SK-N-SH (cell line): ENCODE results near the gene MREG. TPM values are rescaled to one million over a fixed set of nuclear protein-coding genes. Genes with fewer than 3 reads are reported as not detected.

Experiments used
- CTCF ChIA-PET: fragments of 300-600, 350-600 bp; formaldehyde crosslinking; extraction: SDS; loops from one replicate; lab custom pipeline; 2021; lab: Yijun Ruan, JAX
- POLR2A ChIA-PET: fragments of 350-600 bp; sonication (Branson Sonifier 250); formaldehyde crosslinking; extraction: SDS; loops from one replicate; lab custom pipeline; 2020; ENCODE audit warnings: antibody characterized with exemption, inconsistent platforms; lab: Yijun Ruan, JAX
- DNase-seq: peaks from one replicate; pipeline ENCODE4 v3.0.0; 2012
- H2AFZ ChIP-seq: fragments of 200-600 bp; sonication (generic); 2 replicates; pipeline ENCODE4 v1.8.1; 2016; ENCODE audit warnings: antibody characterized with exemption, mild to moderate bottlenecking, low read depth
- H3F3A ChIP-seq: fragments of 200-600 bp; sonication (generic); replicated peaks from 2 replicates; pipeline ENCODE3; 2016; ENCODE audit warnings: antibody characterized with exemption, mild to moderate bottlenecking; ENCODE audit not compliant: insufficient read depth
- H3K27ac ChIP-seq, 2 experiments: fragments of 200-500 bp in 1 of 2; fragments of 200-600 bp in 1 of 2; sonication (Bioruptor generic) in 1 of 2; sonication (generic), shearing (Covaris generic) in 1 of 2; 2 replicates each; pipeline versions ENCODE4 v1.5.1 to v1.6.1; 2014 to 2016; ENCODE audit warnings: low read depth in 2 of 2, inconsistent platforms in 1 of 2, low read length in 1 of 2, mild to moderate bottlenecking in 1 of 2, mixed read lengths in 1 of 2
- H3K27me3 ChIP-seq: fragments of 200-600 bp; sonication (generic), shearing (Covaris generic); 2 replicates; pipeline ENCODE4 v1.6.1; 2016; ENCODE audit warnings: mixed run types; ENCODE audit not compliant: insufficient read depth
- H3K36me3 ChIP-seq, 2 experiments: fragments of 200-500 bp in 1 of 2; fragments of 200-600 bp in 1 of 2; sonication (Bioruptor generic) in 1 of 2; sonication (generic) in 1 of 2; replicated peaks in 1 of 2; 2 replicates each; pipeline versions ENCODE3 to v1.5.1; 2014 to 2016; ENCODE audit warnings: low read length in 1 of 2, mild to moderate bottlenecking in 1 of 2; ENCODE audit not compliant: insufficient read depth in 2 of 2, control insufficient read depth in 1 of 2
- H3K4me1 ChIP-seq, 2 experiments: fragments of 200-500 bp in 1 of 2; fragments of 200-600 bp in 1 of 2; sonication (Bioruptor generic) in 1 of 2; sonication (generic), shearing (Covaris generic) in 1 of 2; 2 replicates each; pipeline versions ENCODE4 v1.5.1 to v1.6.1; 2014 to 2016; ENCODE audit warnings: low read depth in 1 of 2, low read length in 1 of 2, mixed run types in 1 of 2; ENCODE audit not compliant: insufficient read depth in 2 of 2, control insufficient read depth in 1 of 2
- H3K4me2 ChIP-seq: fragments of 200-600 bp; sonication (generic), shearing (Covaris generic); 2 replicates; pipeline ENCODE4 v1.6.1; 2017; ENCODE audit warnings: mixed run types
- H3K4me3 ChIP-seq, 2 experiments: fragments of 200-500 bp in 1 of 2; fragments of 200-600 bp in 1 of 2; sonication (Bioruptor generic) in 1 of 2; sonication (generic), shearing (Covaris generic) in 1 of 2; 2 replicates each; pipeline versions ENCODE4 v1.5.1 to v1.8.1; 2014 to 2016; ENCODE audit warnings: low read depth in 2 of 2, inconsistent platforms in 1 of 2, low read length in 1 of 2, mild to moderate bottlenecking in 1 of 2, mixed read lengths in 1 of 2, moderate library complexity in 1 of 2
- H3K79me2 ChIP-seq: fragments of 200-600 bp; sonication (generic); 2 replicates; pipeline ENCODE4 v1.8.1; 2017; ENCODE audit warnings: mild to moderate bottlenecking; ENCODE audit not compliant: insufficient read depth
- H3K9ac ChIP-seq: fragments of 200-600 bp; sonication (generic); 2 replicates; pipeline ENCODE4 v1.6.1; 2017; ENCODE audit warnings: mixed run types
- H3K9me2 ChIP-seq: fragments of 200-600 bp; sonication (generic); 2 replicates; pipeline ENCODE4 v1.6.1; 2017; ENCODE audit warnings: mixed run types
- H3K9me3 ChIP-seq: fragments of 200-600 bp; sonication (generic); 2 replicates; pipeline ENCODE4 v1.6.1; 2017; ENCODE audit warnings: mixed run types, mild to moderate bottlenecking, moderate library complexity
- H4K20me1 ChIP-seq: fragments of 200-600 bp; sonication (generic); 2 replicates; pipeline ENCODE4 v1.6.1; 2017; ENCODE audit warnings: mild to moderate bottlenecking, mixed run types; ENCODE audit not compliant: insufficient read depth
- ELF1 ChIP-seq: IDR thresholded peaks from 2 replicates; pipeline ENCODE4 v1.4.0; 2012
- EP300 ChIP-seq, 2 experiments: IDR thresholded peaks; 2 replicates each; pipeline versions ENCODE4 v1.4.0 to v1.6.1; 2012; ENCODE audit warnings: borderline replicate concordance in 1 of 2, low read depth in 1 of 2, low read length in 1 of 2
- FOXJ3 ChIP-seq: sonication (generic); formaldehyde crosslinking; IDR thresholded peaks from 2 replicates; pipeline ENCODE4 v1.5.1; 2020; ENCODE audit warnings: mild to moderate bottlenecking, missing genetic modification reagents
- NRF1 ChIP-seq: IDR thresholded peaks from 2 replicates; pipeline ENCODE4 v1.6.1; 2012; ENCODE audit warnings: low read depth, mild to moderate bottlenecking, low read length
- REST ChIP-seq: IDR thresholded peaks from 2 replicates; pipeline ENCODE4 v1.6.1; 2012; ENCODE audit warnings: mild to moderate bottlenecking, low read depth, low read length, moderate library complexity
- SIN3A ChIP-seq: IDR thresholded peaks from 2 replicates; pipeline ENCODE4 v1.6.1; 2012; ENCODE audit warnings: low read depth, mild to moderate bottlenecking, low read length, moderate library complexity, borderline replicate concordance
- TCF12 ChIP-seq: IDR thresholded peaks from 2 replicates; pipeline ENCODE4 v1.4.0; 2012
- WGBS: methylation state at CpG from one replicate; pipeline ENCODE4 v1.1.6; 2017; ENCODE audit warnings: low lambda C conversion rate; 5-methylcytosine and 5-hydroxymethylcytosine counted together
- polyA plus RNA-seq, 3 experiments: library from polyadenylated mRNA; depleted of rRNA; stranded (reverse); fragments of >200 nt; gene quantifications; 2 replicates each; pipeline ENCODE4 v1.2.3, GENCODE V29; 2012
- TF ChIP-seq, protein P1 (sequence below): IDR thresholded peaks from 2 replicates; pipeline ENCODE4; 2012
- TF ChIP-seq, protein P2 (sequence below): IDR thresholded peaks from 2 replicates; pipeline ENCODE4 v1.4.0; 2012; ENCODE audit warnings: low read depth

The MREG gene
- polyA plus RNA-seq, 1 of the 3 experiments (the other 2 are of a cell fraction), result 2.5 TPM

DNA sequence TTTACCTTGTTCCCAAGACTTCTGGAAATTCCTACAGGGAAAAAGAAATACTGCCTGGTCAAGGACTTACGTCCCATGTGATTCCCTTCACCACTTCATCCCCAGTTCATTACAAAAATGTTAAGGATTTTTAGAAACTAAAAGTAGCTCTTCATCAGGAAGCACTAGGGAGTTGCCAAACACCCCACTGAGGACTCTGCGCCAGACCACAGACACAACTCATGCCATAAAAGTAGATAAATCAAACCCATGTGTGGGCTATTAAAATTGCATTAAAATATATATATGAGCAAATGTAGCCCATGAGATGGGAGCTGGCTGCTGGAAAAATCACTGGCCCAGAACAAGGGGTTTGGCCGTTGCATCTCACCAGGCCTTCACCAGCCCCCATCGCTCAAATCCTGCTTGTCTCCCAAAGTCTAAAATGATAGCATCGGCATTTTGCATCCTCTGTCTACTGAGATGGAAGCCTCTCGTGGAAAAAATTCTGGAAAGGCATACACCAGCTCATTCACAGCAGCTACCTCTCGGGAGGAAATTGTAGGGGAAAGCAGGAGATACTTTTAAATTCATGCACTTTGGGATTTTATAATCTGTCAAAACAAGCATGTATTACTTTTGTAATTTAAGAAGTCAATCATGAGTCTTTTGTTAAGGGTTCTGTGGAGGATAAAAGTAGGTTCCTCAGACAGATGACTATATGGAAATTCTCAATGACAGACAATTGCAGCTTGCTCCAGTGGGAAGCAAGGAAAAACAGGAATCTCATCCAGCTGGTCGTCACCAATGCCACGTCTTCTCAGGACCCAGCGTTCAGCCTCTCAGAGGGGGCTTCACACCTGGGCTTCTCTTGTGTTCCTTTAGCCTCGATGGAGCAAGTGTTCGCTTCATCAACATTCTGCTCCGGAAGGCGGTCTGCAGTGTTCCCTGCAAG, 113.9 kb downstream of the MREG start:
- Histone ChIP-seq H3K27me3 (no peaks in the 10 kb centered on the region), H3K36me3 (no peaks in the 10 kb centered on the region), H3K79me2 (no peaks in the 10 kb centered on the region), H3K9me2 (no peaks in the 10 kb centered on the region), H3K4me1 (no peaks in the 10 kb centered on the region; a peak in 1 of 4 replicates), H3F3A (no peaks in the 10 kb centered on the region), H3K4me2 (no peak overlapping the region), H3K4me3 (no peak overlapping the region), H3K9me3 (no peaks in the 10 kb centered on the region), H3K9ac (no peak overlapping the region), H4K20me1 (no peaks in the 10 kb centered on the region), H2AFZ (peak overlapping the region; percentile 14; the same call in 1 of the 2 replicates), H3K27ac (no peak overlapping the region)
- 76% methylated on average over 14 of the region's 14 CpGs for WGBS
- POLR2A ChIA-PET, result no interaction called here
- TF ChIP-seq SIN3A, result no peak
- TF ChIP-seq, protein P1, sequence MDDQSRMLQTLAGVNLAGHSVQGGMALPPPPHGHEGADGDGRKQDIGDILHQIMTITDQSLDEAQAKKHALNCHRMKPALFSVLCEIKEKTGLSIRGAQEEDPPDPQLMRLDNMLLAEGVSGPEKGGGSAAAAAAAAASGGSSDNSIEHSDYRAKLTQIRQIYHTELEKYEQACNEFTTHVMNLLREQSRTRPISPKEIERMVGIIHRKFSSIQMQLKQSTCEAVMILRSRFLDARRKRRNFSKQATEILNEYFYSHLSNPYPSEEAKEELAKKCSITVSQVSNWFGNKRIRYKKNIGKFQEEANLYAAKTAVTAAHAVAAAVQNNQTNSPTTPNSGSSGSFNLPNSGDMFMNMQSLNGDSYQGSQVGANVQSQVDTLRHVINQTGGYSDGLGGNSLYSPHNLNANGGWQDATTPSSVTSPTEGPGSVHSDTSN, result no peak
- no peak for TF ChIP-seq REST
- TF ChIP-seq TCF12, result peak; percentile 61; the same call in 1 of the 2 replicates
- no peak for DNase-seq
- CTCF ChIA-PET, result no interaction called here

DNA sequence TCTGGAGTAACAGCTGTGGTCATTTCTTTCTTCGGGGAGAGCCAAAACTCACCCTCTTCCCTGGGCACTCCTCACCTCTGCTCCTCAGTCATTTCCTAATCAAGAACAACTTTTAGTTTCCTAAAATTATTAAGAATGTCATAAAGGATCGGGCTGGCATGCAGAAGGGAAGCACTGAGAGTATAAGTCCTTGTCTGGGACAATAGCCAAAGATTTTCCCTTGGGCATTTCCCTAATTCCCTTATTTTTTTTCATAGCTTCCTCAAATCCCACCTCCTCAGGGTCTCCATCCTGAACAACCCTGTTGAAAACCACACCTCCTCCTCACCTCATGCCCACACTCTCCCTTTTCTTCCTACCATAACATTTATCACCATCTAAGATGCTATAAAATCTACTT, 115.0 kb downstream of the MREG start:
- no peaks in the 10 kb centered on the region for H3K9me2 ChIP-seq
- H3K9me3 ChIP-seq, result no peaks in the 10 kb centered on the region
- no peaks in the 10 kb centered on the region for H3K27me3 ChIP-seq
- no peaks in the 10 kb centered on the region; a peak in 1 of 4 replicates for H3K4me1 ChIP-seq
- no peak for DNase-seq
- no peak overlapping the region for H2AFZ ChIP-seq
- H3K4me3 ChIP-seq, result no peak overlapping the region
- WGBS, result 92% methylated on average over 2 of the region's 2 CpGs
- ChIA-PET POLR2A (no interaction called here), CTCF (no interaction called here)
- H3K79me2 ChIP-seq, result no peaks in the 10 kb centered on the region
- no peak overlapping the region for H3K4me2 ChIP-seq
- no peak overlapping the region for H3K9ac ChIP-seq
- no peaks in the 10 kb centered on the region for H3K36me3 ChIP-seq
- H3K27ac ChIP-seq, result no peak overlapping the region
- H3F3A ChIP-seq, result no peaks in the 10 kb centered on the region
- H4K20me1 ChIP-seq, result no peaks in the 10 kb centered on the region
- TF ChIP-seq FOXJ3 (no peak), ELF1 (no peak), NRF1 (no peak), EP300 (IDR thresholded peaks at IDR 0.05; ENCODE audit: borderline replicate concordance in 1 of 2, low read depth in 1 of 2, low read length in 1 of 2) (no peak)
- TF ChIP-seq, protein P1, result no peak
- TF ChIP-seq, protein P2, sequence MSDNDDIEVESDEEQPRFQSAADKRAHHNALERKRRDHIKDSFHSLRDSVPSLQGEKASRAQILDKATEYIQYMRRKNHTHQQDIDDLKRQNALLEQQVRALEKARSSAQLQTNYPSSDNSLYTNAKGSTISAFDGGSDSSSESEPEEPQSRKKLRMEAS, result no peak
